Lung (tissue), 12 donors: ENCODE measurements around the gene JMJD8. TPM values are rescaled to one million over a fixed set of nuclear protein-coding genes. Genes with fewer than 3 reads are reported as not detected.

Experiments
- ATAC-seq: fragments of 200-7000 bp; cut with Tn5 transposase; one replicate; pipeline ENCODE4 v1.9.1; 2020; ENCODE audit warnings: moderate number of reproducible peaks; ENCODE audit not compliant: insufficient read depth, low FRiP score
- DNase-seq, 3 donors: peaks; one replicate each; pipeline ENCODE4 v3.0.0-alpha.2; 2013 to 2017
- H3K27ac ChIP-seq, 2 donors: one replicate each; pipeline ENCODE4 v1.5.1; 2013; ENCODE audit warnings: mild to moderate bottlenecking in 2 of 2, moderate library complexity in 2 of 2, control low read depth in 1 of 2, inconsistent platforms in 1 of 2, low read depth in 1 of 2, low read length in 1 of 2
- H3K27me3 ChIP-seq, 3 donors: one replicate each; pipeline ENCODE4 v1.5.1; 2013; ENCODE audit warnings: low read length in 2 of 3; ENCODE audit not compliant: control insufficient read depth in 3 of 3, insufficient read depth in 3 of 3
- H3K36me3 ChIP-seq, 4 donors: one replicate each; pipeline ENCODE4 v1.5.1; 2013; ENCODE audit warnings: low read length in 4 of 4, mild to moderate bottlenecking in 1 of 4, moderate library complexity in 1 of 4; ENCODE audit not compliant: control insufficient read depth in 4 of 4, insufficient read depth in 4 of 4
- H3K4me1 ChIP-seq, 5 donors: one replicate each; pipeline ENCODE4 v1.5.1; 2013; ENCODE audit warnings: low read length in 5 of 5, mild to moderate bottlenecking in 2 of 5, moderate library complexity in 1 of 5; ENCODE audit not compliant: control insufficient read depth in 5 of 5, insufficient read depth in 5 of 5
- H3K4me3 ChIP-seq: one replicate; pipeline ENCODE4 v1.5.1; 2013; ENCODE audit warnings: mild to moderate bottlenecking, control low read depth, moderate library complexity
- H3K9ac ChIP-seq, 2 donors: one replicate each; pipeline ENCODE4 v1.5.1; 2013; ENCODE audit warnings: low read length in 2 of 2, control low read depth in 1 of 2; ENCODE audit not compliant: insufficient read depth in 1 of 2
- H3K9me3 ChIP-seq, 4 donors: one replicate each; pipeline ENCODE4 v1.5.1; 2013; ENCODE audit warnings: low read length in 3 of 4, mild to moderate bottlenecking in 1 of 4, moderate library complexity in 1 of 4; ENCODE audit not compliant: control insufficient read depth in 4 of 4, insufficient read depth in 3 of 4
- CTCF ChIP-seq: IDR thresholded peaks from 2 replicates; pipeline ENCODE4 v1.5.1; 2012; ENCODE audit warnings: mild to moderate bottlenecking; ENCODE audit errors: control extremely low read depth, extremely low read depth
- WGBS, 2 donors: extraction: QIAGEN DNeasy Blood & Tissue Kit; methylation state at CpG; one replicate each; pipeline ENCODE4 v1.1.7; 2013; 5-methylcytosine and 5-hydroxymethylcytosine counted together
- polyA plus RNA-seq, 2 donors: library from polyadenylated mRNA; stranded (reverse); fragments of 200-250 nt; gene quantifications; one replicate each; pipeline ENCODE4 v1.2.1, GENCODE V29; 2013
- total RNA-seq, 2 donors: library from RNA; depleted of rRNA in 1 of 2; stranded (reverse); fragments of >200 nt in 1 of 2; gene quantifications; one replicate each; pipeline ENCODE4 v1.2.1, GENCODE V29; 2014 to 2021
- donor health status: control.
- donor health status: control.
- donor health status: Bipolar disorder and iron deficiency.
- donor health status: healthy.
- donor health status: DM: yes; HTN: yes; CAD: no.

The JMJD8 gene
- total and polyA plus RNA-seq, 4 donors, result 32.5 to 90.3 (median 57.9) TPM

- peaks cover 0 to 40% (median 19%) of the 10 kb centered on the region in 5 donors for H3K4me1 ChIP-seq
- H3K9ac ChIP-seq, result no peak overlapping the region
- WGBS, 2 donors, result 95 to 96% methylated on average over 67 of the region's 67 CpGs
- ATAC-seq (no peak), DNase-seq (no peak)
- H3K27me3 ChIP-seq, result no peaks in the 10 kb centered on the region
- H3K4me3 ChIP-seq, result no peak overlapping the region
- peaks cover 0 to 32% (median 0%) of the 10 kb centered on the region in 4 donors for H3K36me3 ChIP-seq
- TF ChIP-seq CTCF, result no peak
- H3K27ac ChIP-seq, result no peak overlapping the region
- no peaks in the 10 kb centered on the region for H3K9me3 ChIP-seq
Observed at GRCh38 chr16:632486-633335, 51.4 kb downstream of the JMJD8 start.

- no peak overlapping the region for H3K27ac ChIP-seq
- H3K36me3 ChIP-seq, result peaks cover 0 to 41% (median 2%) of the 10 kb centered on the region in 4 donors
- WGBS, 2 donors, result 64 to 83% methylated on average over 9 of the region's 9 CpGs
- H3K9ac ChIP-seq, result no peak overlapping the region
- DNase-seq (no peak), ATAC-seq (no peak)
- H3K9me3 ChIP-seq, result no peaks in the 10 kb centered on the region
- no peaks in the 10 kb centered on the region for H3K27me3 ChIP-seq
- peaks cover 0 to 34% (median 14%) of the 10 kb centered on the region in 5 donors for H3K4me1 ChIP-seq
- no peak for TF ChIP-seq CTCF
- no peak overlapping the region for H3K4me3 ChIP-seq
Observed at GRCh38 chr16:631808-632358, 52.3 kb downstream of the JMJD8 start.

Other genes with a start within 250 kb of the JMJD8 start
- gene CAPN15, start 156.6 kb downstream of the JMJD8 start, total RNA-seq, result 10 to 100 TPM; 14.4 to 64.1 TPM
- 10 to 100 TPM; 37.2 to 40.6 TPM for gene CAPN15, start 156.6 kb downstream of the JMJD8 start, polyA plus RNA-seq
- not detected for gene PRR35, start 123.9 kb downstream of the JMJD8 start, total RNA-seq
- gene PRR35, start 123.9 kb downstream of the JMJD8 start, polyA plus RNA-seq, result not detected
- 1 to 10 TPM; 7.0 to 8.6 TPM for gene NHLRC4, start 117.3 kb downstream of the JMJD8 start, total RNA-seq
- gene NHLRC4, start 117.3 kb downstream of the JMJD8 start, polyA plus RNA-seq, result 1 to 10 TPM; 2.3 to 4.5 TPM
- 10 to 100 TPM; 34.9 to 81.2 TPM for gene PIGQ, start 114.4 kb downstream of the JMJD8 start, total RNA-seq
- gene PIGQ, start 114.4 kb downstream of the JMJD8 start, polyA plus RNA-seq, result 10 to 100 TPM; 41.5 to 98.2 TPM
- gene RAB40C, start 94.3 kb downstream of the JMJD8 start, total RNA-seq, result 10 to 100 TPM; 25.1 to 58.9 TPM
- 10 to 100 TPM; 34.0 to 53.8 TPM for gene RAB40C, start 94.3 kb downstream of the JMJD8 start, polyA plus RNA-seq
- gene WFIKKN1, start 53.3 kb downstream of the JMJD8 start, total RNA-seq, result 1 to 10 TPM in 1 of 2 donors, under 1 TPM in 1; 0.31 to 2.5 TPM
- gene WFIKKN1, start 53.3 kb downstream of the JMJD8 start, polyA plus RNA-seq, result under 1 TPM; 0.44 to 0.79 TPM
- gene METTL26, start 48.0 kb downstream of the JMJD8 start, total RNA-seq, result 10 to 100 TPM; 36.1 to 89.8 TPM
- gene METTL26, start 48.0 kb downstream of the JMJD8 start, polyA plus RNA-seq, result 100 to 1,000 TPM; 138 to 200 TPM
- gene MCRIP2, start 42.5 kb downstream of the JMJD8 start, total RNA-seq, result 10 to 100 TPM in 1 of 2 donors, 1 to 10 TPM in 1; 9.1 to 61.6 TPM
- gene MCRIP2, start 42.5 kb downstream of the JMJD8 start, polyA plus RNA-seq, result 100 to 1,000 TPM in 1 of 2 donors, 10 to 100 TPM in 1; 45.0 to 109 TPM
- 10 to 100 TPM; 22.4 to 74.2 TPM for gene WDR90, start 35.0 kb downstream of the JMJD8 start, total RNA-seq
- gene WDR90, start 35.0 kb downstream of the JMJD8 start, polyA plus RNA-seq, result 10 to 100 TPM; 18.6 to 33.4 TPM
- gene RHOT2, start 16.2 kb downstream of the JMJD8 start, total RNA-seq, result 100 to 1,000 TPM in 1 of 2 donors, 10 to 100 TPM in 1; 40.5 to 121 TPM
- 100 to 1,000 TPM; 111 to 119 TPM for gene RHOT2, start 16.2 kb downstream of the JMJD8 start, polyA plus RNA-seq
- 1 to 10 TPM in 1 of 2 donors, under 1 TPM in 1; 0.91 to 5.4 TPM for gene RHBDL1, start 8.7 kb downstream of the JMJD8 start, total RNA-seq
- 1 to 10 TPM in 1 of 2 donors, under 1 TPM in 1; 0.98 to 2.2 TPM for gene RHBDL1, start 8.7 kb downstream of the JMJD8 start, polyA plus RNA-seq
- gene STUB1, start 3.9 kb downstream of the JMJD8 start, total RNA-seq, result 100 to 1,000 TPM in 1 of 2 donors, 10 to 100 TPM in 1; 58.8 to 131 TPM
- 100 to 1,000 TPM; 113 to 131 TPM for gene STUB1, start 3.9 kb downstream of the JMJD8 start, polyA plus RNA-seq
- 10 to 100 TPM in 1 of 2 donors, 1 to 10 TPM in 1; 8.1 to 16.3 TPM for gene WDR24, start 6.1 kb upstream of the JMJD8 start, total RNA-seq
- gene WDR24, start 6.1 kb upstream of the JMJD8 start, polyA plus RNA-seq, result 1 to 10 TPM; 8.1 to 9.8 TPM
- gene FBXL16, start 21.5 kb upstream of the JMJD8 start, total RNA-seq, result 1 to 10 TPM in 1 of 2 donors, under 1 TPM in 1; 0.14 to 7.4 TPM
- 1 to 10 TPM in 1 of 2 donors, under 1 TPM in 1; 0.93 to 5.0 TPM for gene FBXL16, start 21.5 kb upstream of the JMJD8 start, polyA plus RNA-seq
- 10 to 100 TPM; 10.9 to 67.3 TPM for gene METRN, start 30.8 kb upstream of the JMJD8 start, total RNA-seq
- 10 to 100 TPM; 30.3 to 52.7 TPM for gene METRN, start 30.8 kb upstream of the JMJD8 start, polyA plus RNA-seq
- gene ANTKMT, start 36.8 kb upstream of the JMJD8 start, total RNA-seq, result 10 to 100 TPM in 1 of 2 donors, 1 to 10 TPM in 1; 9.2 to 65.7 TPM
- gene ANTKMT, start 36.8 kb upstream of the JMJD8 start, polyA plus RNA-seq, result 10 to 100 TPM; 35.5 to 56.3 TPM
- 10 to 100 TPM; 35.7 to 71.6 TPM for gene CCDC78, start 42.1 kb upstream of the JMJD8 start, total RNA-seq
- gene CCDC78, start 42.1 kb upstream of the JMJD8 start, polyA plus RNA-seq, result 10 to 100 TPM; 25.6 to 38.3 TPM
- 10 to 100 TPM in 1 of 2 donors, 1 to 10 TPM in 1; 4.1 to 26.7 TPM for gene HAGHL, start 42.8 kb upstream of the JMJD8 start, total RNA-seq
- gene HAGHL, start 42.8 kb upstream of the JMJD8 start, polyA plus RNA-seq, result 10 to 100 TPM; 13.0 to 13.1 TPM
- 10 to 100 TPM; 31.2 to 40.6 TPM for gene CIAO3, start 56.7 kb upstream of the JMJD8 start, total RNA-seq
- gene CIAO3, start 56.7 kb upstream of the JMJD8 start, polyA plus RNA-seq, result 10 to 100 TPM; 21.0 to 30.2 TPM
- 100 to 1,000 TPM in 1 of 2 donors, 10 to 100 TPM in 1; 98.8 to 155 TPM for gene MSLN, start 76.4 kb upstream of the JMJD8 start, total RNA-seq
- gene MSLN, start 76.4 kb upstream of the JMJD8 start, polyA plus RNA-seq, result 100 to 1,000 TPM; 116 to 125 TPM
- gene RPUSD1, start 104.0 kb upstream of the JMJD8 start, total RNA-seq, result 10 to 100 TPM in 1 of 2 donors, 1 to 10 TPM in 1; 8.2 to 25.2 TPM
- 10 to 100 TPM; 21.8 to 25.6 TPM for gene RPUSD1, start 104.0 kb upstream of the JMJD8 start, polyA plus RNA-seq
- gene CHTF18, start 104.3 kb upstream of the JMJD8 start, total RNA-seq, result 10 to 100 TPM; 13.3 to 16.5 TPM
- 10 to 100 TPM in 1 of 2 donors, 1 to 10 TPM in 1; 7.5 to 17.4 TPM for gene CHTF18, start 104.3 kb upstream of the JMJD8 start, polyA plus RNA-seq
- gene GNG13, start 116.4 kb upstream of the JMJD8 start, total RNA-seq, result not detected
- gene GNG13, start 116.4 kb upstream of the JMJD8 start, polyA plus RNA-seq, result not detected